ENCODE data around the gene MIER3. TPM values are rescaled to one million over a fixed set of nuclear protein-coding genes. Genes with fewer than 3 reads are reported as not detected.

Gene MIER3
- 10 to 100 TPM; 29.3 to 34.1 TPM for total RNA-seq

GRCh38 chr5:56951946-56952691, at the start of gene MIER3:
Gene MIER3, minus strand, starts transcription at chr5:56952123. Its CDS starts 21 bp downstream, at chr5:56952102.

GRCh38 chr5:56909294-56910209, 42.4 kb downstream of the MIER3 start, which contains the start of gene SETD9:
Gene SETD9, plus strand, starts transcription at chr5:56909596. Its CDS starts 50 bp downstream, at chr5:56909646.

Other genes starting within 250 kb of the MIER3 start
- 10 to 100 TPM; 20.0 to 30.6 TPM for gene MAP3K1, start 136.6 kb downstream of the MIER3 start, total RNA-seq
- gene SETD9, start 42.5 kb downstream of the MIER3 start, total RNA-seq, result 10 to 100 TPM; 18.3 to 31.7 TPM
- gene GPBP1, start 221.9 kb upstream of the MIER3 start, total RNA-seq, result 10 to 100 TPM; 71.6 to 72.9 TPM

All from melanocyte of skin (primary cell).